ENCODE data around the gene CASZ1.

CASZ1 gene

DNA sequence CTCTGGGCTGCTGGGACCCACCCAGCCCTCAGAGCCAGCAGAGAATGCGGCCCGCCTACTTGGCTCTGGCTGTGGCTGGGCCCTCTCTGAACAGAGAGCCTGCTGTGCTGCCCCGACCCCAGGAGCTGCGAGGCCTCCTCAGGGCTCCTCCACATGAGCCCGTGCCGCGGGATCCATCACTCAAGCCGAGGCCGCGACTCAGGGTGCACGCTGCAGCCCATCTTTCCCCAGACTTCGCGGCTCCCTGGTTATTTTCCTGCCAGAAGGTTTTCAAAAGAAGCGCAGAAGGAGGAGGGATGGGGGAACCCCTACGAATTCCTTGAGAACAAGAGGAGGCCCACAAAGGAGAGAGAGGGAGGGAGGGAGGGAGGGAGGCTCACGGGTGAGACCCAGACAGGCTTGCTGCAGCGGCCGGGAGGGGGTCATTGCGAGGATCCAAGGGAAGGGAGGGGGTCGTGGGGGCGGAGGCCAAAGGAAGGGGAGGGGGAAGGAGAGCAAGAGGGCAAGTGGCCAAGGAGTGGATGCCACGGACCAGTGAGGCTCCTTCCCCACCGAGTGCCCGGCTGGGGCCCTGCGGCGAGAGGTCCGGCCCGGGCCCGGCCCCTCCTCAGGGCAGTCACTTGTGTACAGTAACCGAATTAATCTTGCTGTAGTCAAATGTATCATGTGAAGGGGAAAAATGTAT lies 146.8 kb downstream of the CASZ1 start:
- no peak overlapping the region for H3K27ac ChIP-seq
- no peak for TF ChIP-seq ZFX (IDR thresholded peaks at IDR 0.05; ENCODE audit: borderline replicate concordance)
- TF ChIP-seq, protein P1, sequence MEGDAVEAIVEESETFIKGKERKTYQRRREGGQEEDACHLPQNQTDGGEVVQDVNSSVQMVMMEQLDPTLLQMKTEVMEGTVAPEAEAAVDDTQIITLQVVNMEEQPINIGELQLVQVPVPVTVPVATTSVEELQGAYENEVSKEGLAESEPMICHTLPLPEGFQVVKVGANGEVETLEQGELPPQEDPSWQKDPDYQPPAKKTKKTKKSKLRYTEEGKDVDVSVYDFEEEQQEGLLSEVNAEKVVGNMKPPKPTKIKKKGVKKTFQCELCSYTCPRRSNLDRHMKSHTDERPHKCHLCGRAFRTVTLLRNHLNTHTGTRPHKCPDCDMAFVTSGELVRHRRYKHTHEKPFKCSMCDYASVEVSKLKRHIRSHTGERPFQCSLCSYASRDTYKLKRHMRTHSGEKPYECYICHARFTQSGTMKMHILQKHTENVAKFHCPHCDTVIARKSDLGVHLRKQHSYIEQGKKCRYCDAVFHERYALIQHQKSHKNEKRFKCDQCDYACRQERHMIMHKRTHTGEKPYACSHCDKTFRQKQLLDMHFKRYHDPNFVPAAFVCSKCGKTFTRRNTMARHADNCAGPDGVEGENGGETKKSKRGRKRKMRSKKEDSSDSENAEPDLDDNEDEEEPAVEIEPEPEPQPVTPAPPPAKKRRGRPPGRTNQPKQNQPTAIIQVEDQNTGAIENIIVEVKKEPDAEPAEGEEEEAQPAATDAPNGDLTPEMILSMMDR (IDR thresholded peaks at IDR 0.05), result no peak

DNA sequence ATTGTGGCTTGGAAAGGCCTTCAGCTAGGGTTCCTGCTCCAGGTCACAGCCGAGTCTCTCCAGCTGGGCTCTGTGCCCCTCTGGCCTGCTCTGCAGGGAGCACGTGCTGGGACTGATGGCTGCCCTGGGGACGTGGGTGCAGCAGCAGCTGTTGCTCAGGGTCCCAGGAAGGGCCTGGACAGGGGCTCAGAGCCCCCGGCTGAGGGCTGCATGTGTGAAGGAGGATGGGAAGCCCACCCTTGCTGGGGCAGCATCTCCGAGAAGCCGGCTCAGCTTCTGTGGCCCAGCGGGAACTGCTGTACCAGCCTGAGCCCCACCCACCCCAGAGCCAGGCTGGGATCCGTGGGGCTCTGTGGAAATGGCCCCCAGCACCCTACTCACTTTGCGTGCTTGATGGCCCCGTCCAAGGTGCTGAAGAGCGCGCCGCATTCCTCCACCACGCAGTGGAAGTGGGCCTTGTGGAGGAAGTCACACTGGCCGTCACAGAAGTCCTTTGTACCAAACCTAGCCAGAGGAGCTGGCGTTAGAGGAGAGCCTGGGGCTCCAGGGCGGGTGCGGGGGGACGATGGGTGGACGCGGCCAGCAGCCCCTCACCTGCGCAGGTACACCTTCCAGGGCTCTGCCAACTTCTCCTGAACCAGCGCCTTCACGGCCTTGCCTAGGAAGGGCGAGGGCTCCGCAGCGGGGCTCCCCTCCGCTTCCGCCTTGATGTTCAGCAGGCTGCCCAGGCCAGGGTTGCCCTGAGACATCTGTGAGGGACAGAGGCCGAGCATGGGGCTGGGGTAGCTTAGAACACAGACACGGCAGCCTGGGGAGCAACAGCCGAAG lies 147.5 kb downstream of the CASZ1 start:
- no peak for TF ChIP-seq ZFX (IDR thresholded peaks at IDR 0.05; ENCODE audit: borderline replicate concordance)
- TF ChIP-seq, protein P1 (IDR thresholded peaks at IDR 0.05), result no peak
- peak overlapping the region; percentile 84; the same call in 1 of the 2 replicates for H3K27ac ChIP-seq

DNA sequence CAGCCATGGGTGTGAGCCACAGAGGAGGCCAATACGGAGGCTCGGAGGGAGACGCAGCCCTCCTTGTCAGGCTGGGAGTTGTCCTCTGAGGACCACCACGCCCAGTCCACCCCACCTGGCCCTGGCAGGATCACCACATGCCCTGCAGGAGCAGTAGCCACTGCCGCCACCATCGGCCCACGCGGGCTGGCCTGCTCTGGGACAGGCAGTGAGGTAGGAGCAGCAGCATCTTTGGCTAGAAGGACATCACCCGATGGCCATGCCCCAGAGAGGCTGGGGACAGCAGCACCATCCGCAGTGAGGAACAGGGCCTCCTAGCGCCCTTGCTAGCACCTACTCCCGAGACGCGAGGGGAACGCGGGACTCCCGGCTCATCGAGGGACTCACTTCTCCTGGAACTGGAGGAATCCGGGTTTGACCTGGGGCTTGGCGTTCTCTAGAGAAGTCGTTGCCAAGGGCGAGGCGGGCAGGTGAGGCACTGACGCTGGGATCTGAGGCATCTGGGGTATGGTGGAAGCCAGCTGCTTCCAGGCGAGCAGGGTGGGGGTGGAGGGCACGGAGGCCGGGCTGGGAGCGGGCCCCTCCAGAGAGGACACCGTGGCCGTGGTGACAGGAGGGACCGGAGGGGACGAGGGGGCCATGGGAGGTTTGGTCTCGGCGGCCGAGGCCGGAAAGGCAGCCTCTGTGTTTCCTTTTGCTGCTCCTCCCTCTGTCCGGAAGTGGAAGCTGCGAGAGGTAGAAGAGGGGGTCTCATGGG lies 148.9 kb downstream of the CASZ1 start:
- TF ChIP-seq ZFX (IDR thresholded peaks at IDR 0.05; ENCODE audit: borderline replicate concordance), result no peak
- TF ChIP-seq, protein P1 (IDR thresholded peaks at IDR 0.05), result no peak
- H3K27ac ChIP-seq, result peak overlapping the region; percentile 84

- H3K27ac ChIP-seq, result peak overlapping the region; percentile 84
- TF ChIP-seq ZFX (IDR thresholded peaks at IDR 0.05; ENCODE audit: borderline replicate concordance), result no peak
- TF ChIP-seq, protein P1 (IDR thresholded peaks at IDR 0.05), result no peak
Observed at GRCh38 chr1:10646347-10646861, 150.0 kb downstream of the CASZ1 start.

GRCh38 chr1:10644307-10645128 lies 151.9 kb downstream of the CASZ1 start:
- TF ChIP-seq, protein P1 (IDR thresholded peaks at IDR 0.05), result no peak
- no peak for TF ChIP-seq ZFX (IDR thresholded peaks at IDR 0.05; ENCODE audit: borderline replicate concordance)
- H3K27ac ChIP-seq, result peak overlapping the region; percentile 84

DNA sequence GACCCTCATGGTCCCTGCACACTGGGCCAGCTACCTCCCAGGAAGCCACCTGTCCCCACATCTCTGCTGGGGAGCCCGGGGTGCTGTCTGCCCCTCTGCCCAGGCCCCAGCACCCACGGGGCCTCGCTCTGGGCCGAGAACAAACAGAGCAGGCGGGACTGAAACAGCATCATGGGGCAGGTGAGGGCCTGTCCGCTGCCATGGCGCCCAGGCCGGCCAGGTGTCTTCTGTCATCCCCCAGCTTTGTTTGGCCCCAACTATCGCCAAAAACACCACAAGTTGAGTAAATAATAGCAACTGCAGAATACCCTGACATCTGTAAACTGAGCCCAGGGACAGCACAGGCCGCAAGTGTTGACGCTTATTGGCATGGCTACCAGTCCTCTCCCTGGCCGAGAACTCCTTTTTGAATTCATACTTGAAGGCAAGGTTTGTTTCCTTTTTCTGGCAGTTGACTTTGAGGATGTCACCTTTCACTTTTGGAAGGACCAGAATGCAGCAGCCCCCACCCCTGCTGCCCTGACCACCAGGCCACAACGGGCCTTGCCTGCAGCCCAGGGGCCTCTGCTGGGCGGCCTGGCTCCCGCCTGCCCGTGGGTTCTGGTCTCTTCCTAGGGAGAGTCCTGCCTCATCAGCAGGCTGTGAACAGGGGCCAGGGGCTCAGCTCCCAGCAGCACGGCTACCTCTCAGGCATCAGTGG lies 152.7 kb downstream of the CASZ1 start:
- TF ChIP-seq, protein P1 (IDR thresholded peaks at IDR 0.05), result no peak
- TF ChIP-seq ZFX (IDR thresholded peaks at IDR 0.05; ENCODE audit: borderline replicate concordance), result no peak
- H3K27ac ChIP-seq, result peak overlapping the region; percentile 84
